ENCODE results near the gene LANCL3. TPM values are rescaled to one million over a fixed set of nuclear protein-coding genes. Genes with fewer than 3 reads are reported as not detected.
"Not testable (repeated sequence)": the region's sequence is repeated elsewhere in the genome, so short reads cannot be mapped to it uniquely, and the experiment has no call there.

Gene LANCL3
- total RNA-seq, 1 experiment from 2014 or later: 2.5 TPM

GRCh38 chrX:37578045-37578444, 6.6 kb downstream of the LANCL3 start:
- Histone ChIP-seq H3K9me3 (ENCODE audit: low read depth, low read length, poor library complexity, severe bottlenecking) (no peaks in the 10 kb centered on the region), H3K4me3 (ENCODE audit: low read depth, low read length, poor library complexity, severe bottlenecking) (no peak overlapping the region), H3K4me1 (ENCODE audit: insufficient read depth, low read length, poor library complexity, severe bottlenecking) (no peaks in the 10 kb centered on the region), H3K27me3 (replicated peaks; ENCODE audit: insufficient read depth, low read depth, low read length, poor library complexity) (no peaks in the 10 kb centered on the region), H3K27ac (ENCODE audit: low read depth, low read length, poor library complexity, severe bottlenecking) (no peak overlapping the region), H3K36me3 (ENCODE audit: insufficient read depth, low read length, poor library complexity, severe bottlenecking) (no peaks in the 10 kb centered on the region)
- BruUV-seq (replicated peaks): no TSS peak
- DNase-seq (ENCODE audit: low spot score): no peak
- TF ChIP-seq EZH2 (IDR thresholded peaks at IDR 0.05; ENCODE audit: borderline replicate concordance, low read depth, low read length, poor library complexity, severe bottlenecking) (no peak), CTCF (conservative IDR thresholded peaks at IDR 0.05; ENCODE audit: low read depth, low read length) (no peak)
- ChIA-PET CTCF (no interaction called here), POLR2A (ENCODE audit: low non-redundant PET) (no interaction called here)
- intact Hi-C loops (cut with micrococcal nuclease; ENCODE audit: unreplicated experiment): no loop called here

GRCh38 chrX:37580080-37580479, 8.6 kb downstream of the LANCL3 start:
- ChIA-PET CTCF (no interaction called here), POLR2A (ENCODE audit: low non-redundant PET) (no interaction called here)
- H3K4me1 ChIP-seq (ENCODE audit: insufficient read depth, low read length, poor library complexity, severe bottlenecking): no peaks in the 10 kb centered on the region

GRCh38 chrX:37587337-37587736, 15.9 kb downstream of the LANCL3 start:
- H3K27me3 ChIP-seq (replicated peaks; ENCODE audit: insufficient read depth, low read depth, low read length, poor library complexity); H3K9me3 ChIP-seq (ENCODE audit: low read depth, low read length, poor library complexity, severe bottlenecking); BruUV-seq (replicated peaks); H3K4me3 ChIP-seq (ENCODE audit: low read depth, low read length, poor library complexity, severe bottlenecking); H3K27ac ChIP-seq (ENCODE audit: low read depth, low read length, poor library complexity, severe bottlenecking); POLR2A ChIA-PET (ENCODE audit: low non-redundant PET); H3K36me3 ChIP-seq (ENCODE audit: insufficient read depth, low read length, poor library complexity, severe bottlenecking); H3K4me1 ChIP-seq (ENCODE audit: insufficient read depth, low read length, poor library complexity, severe bottlenecking); intact Hi-C loops (cut with micrococcal nuclease; ENCODE audit: unreplicated experiment); DNase-seq (ENCODE audit: low spot score); CTCF ChIA-PET: not testable (repeated sequence)

More at GRCh38 chrX:37580080-37580479, 8.6 kb downstream of the LANCL3 start:
- no peak for DNase-seq (ENCODE audit: low spot score)
- Histone ChIP-seq H3K27me3 (replicated peaks; ENCODE audit: insufficient read depth, low read depth, low read length, poor library complexity) (no peaks in the 10 kb centered on the region), H3K27ac (ENCODE audit: low read depth, low read length, poor library complexity, severe bottlenecking) (no peak overlapping the region), H3K4me3 (ENCODE audit: low read depth, low read length, poor library complexity, severe bottlenecking) (no peak overlapping the region), H3K9me3 (ENCODE audit: low read depth, low read length, poor library complexity, severe bottlenecking) (no peaks in the 10 kb centered on the region), H3K36me3 (ENCODE audit: insufficient read depth, low read length, poor library complexity, severe bottlenecking) (no peaks in the 10 kb centered on the region)
- no peak for TF ChIP-seq CTCF (conservative IDR thresholded peaks at IDR 0.05; ENCODE audit: low read depth, low read length)
- TF ChIP-seq EZH2 (IDR thresholded peaks at IDR 0.05; ENCODE audit: borderline replicate concordance, low read depth, low read length, poor library complexity, severe bottlenecking): no peak
- no TSS peak for BruUV-seq (replicated peaks)
- intact Hi-C loops (cut with micrococcal nuclease; ENCODE audit: unreplicated experiment): no loop called here

- intact Hi-C loops (cut with micrococcal nuclease; ENCODE audit: unreplicated experiment): no loop called here
- no peak for TF ChIP-seq EZH2 (IDR thresholded peaks at IDR 0.05; ENCODE audit: borderline replicate concordance, low read depth, low read length, poor library complexity, severe bottlenecking)
- TF ChIP-seq CTCF (conservative IDR thresholded peaks at IDR 0.05; ENCODE audit: low read depth, low read length): no peak
- Histone ChIP-seq H3K27me3 (replicated peaks; ENCODE audit: insufficient read depth, low read depth, low read length, poor library complexity) (no peaks in the 10 kb centered on the region), H3K4me3 (ENCODE audit: low read depth, low read length, poor library complexity, severe bottlenecking) (no peak overlapping the region), H3K9me3 (ENCODE audit: low read depth, low read length, poor library complexity, severe bottlenecking) (no peaks in the 10 kb centered on the region), H3K4me1 (ENCODE audit: insufficient read depth, low read length, poor library complexity, severe bottlenecking) (no peaks in the 10 kb centered on the region), H3K27ac (ENCODE audit: low read depth, low read length, poor library complexity, severe bottlenecking) (no peak overlapping the region), H3K36me3 (ENCODE audit: insufficient read depth, low read length, poor library complexity, severe bottlenecking) (no peaks in the 10 kb centered on the region)
- DNase-seq (ENCODE audit: low spot score): no peak
- POLR2A ChIA-PET (ENCODE audit: low non-redundant PET): no interaction called here
- CTCF ChIA-PET: no interaction called here
- BruUV-seq (replicated peaks): no TSS peak
Observed at GRCh38 chrX:37590047-37590446, 18.6 kb downstream of the LANCL3 start.
